ENCODE measurements around the gene GNAZ. TPM values are rescaled to one million over a fixed set of nuclear protein-coding genes. Genes with fewer than 3 reads are reported as not detected.
"Not testable (repeated sequence)": the region's sequence is repeated elsewhere in the genome, so short reads cannot be mapped to it uniquely, and the experiment has no call there.

Gene GNAZ
- total and polyA plus RNA-seq, 7 donors: under 0.01 to 27.6 (median 22.8) TPM

GRCh38 chr22:23044570-23044969, 25.7 kb upstream of the GNAZ start:
- TF ChIP-seq CTCF (IDR thresholded peaks at IDR 0.05): no peak
- no peak for TF ChIP-seq POLR2AphosphoS5 (IDR thresholded peaks at IDR 0.05)
- no peak for TF ChIP-seq POLR2A (IDR thresholded peaks at IDR 0.05)
- no peak for TF ChIP-seq EP300 (IDR thresholded peaks at IDR 0.05)

GRCh38 chr22:23045461-23045860, 24.9 kb upstream of the GNAZ start:
- TF ChIP-seq CTCF (IDR thresholded peaks at IDR 0.05) (no peak), EP300 (IDR thresholded peaks at IDR 0.05) (no peak), POLR2A (IDR thresholded peaks at IDR 0.05) (no peak), POLR2AphosphoS5 (IDR thresholded peaks at IDR 0.05) (no peak)
- 64 to 69% methylated on average over 2 of the region's 2 CpGs for WGBS, 2 donors
- H3K4me3 ChIP-seq: no peak overlapping the region
- no peaks in the 10 kb centered on the region for H3K9me3 ChIP-seq
- no peaks in the 10 kb centered on the region for H3K4me1 ChIP-seq
- H3K27me3 ChIP-seq: peaks cover 0 to 3% (median 0%) of the 10 kb centered on the region in 3 donors
- H3K27ac ChIP-seq: no peak overlapping the region
- intact Hi-C loops (cut with DNase I): no loop called here
- no peaks in the 10 kb centered on the region for H3K36me3 ChIP-seq
- DNase-seq: no peak

More at GRCh38 chr22:23044570-23044969, 25.7 kb upstream of the GNAZ start:
- intact Hi-C loops (cut with DNase I): no loop called here
- 7 to 35% methylated on average over 1 of the region's 1 CpG for WGBS, 2 donors
- DNase-seq: no peak
- Histone ChIP-seq H3K27ac (no peak overlapping the region), H3K36me3 (no peaks in the 10 kb centered on the region), H3K27me3 (peaks cover 0 to 3% (median 0%) of the 10 kb centered on the region in 3 donors), H3K4me1 (no peaks in the 10 kb centered on the region), H3K9me3 (no peaks in the 10 kb centered on the region), H3K4me3 (no peak overlapping the region)

GRCh38 chr22:23047265-23047664, 23.1 kb upstream of the GNAZ start:
- TF ChIP-seq POLR2A (IDR thresholded peaks at IDR 0.05) (no peak), POLR2AphosphoS5 (IDR thresholded peaks at IDR 0.05) (no peak), CTCF (IDR thresholded peaks at IDR 0.05) (no peak), EP300 (IDR thresholded peaks at IDR 0.05) (no peak)
- intact Hi-C loops (cut with DNase I): no loop called here
- H3K9me3 ChIP-seq: no peaks in the 10 kb centered on the region
- no peak for DNase-seq
- peaks cover 0 to 3% (median 0%) of the 10 kb centered on the region in 3 donors for H3K27me3 ChIP-seq
- no peaks in the 10 kb centered on the region for H3K4me1 ChIP-seq
- no peak overlapping the region for H3K4me3 ChIP-seq
- H3K36me3 ChIP-seq: no peaks in the 10 kb centered on the region
- H3K27ac ChIP-seq: no peak overlapping the region
- WGBS, 2 donors: 91 to 96% methylated on average over 8 of the region's 8 CpGs

GRCh38 chr22:23047742-23048141, 22.6 kb upstream of the GNAZ start:
- no peak overlapping the region for H3K27ac ChIP-seq
- H3K27me3 ChIP-seq: peaks cover 0 to 3% (median 0%) of the 10 kb centered on the region in 3 donors
- intact Hi-C loops (cut with DNase I): no loop called here
- no peak overlapping the region for H3K4me3 ChIP-seq
- no peaks in the 10 kb centered on the region for H3K9me3 ChIP-seq
- 86 to 90% methylated on average over 6 of the region's 6 CpGs for WGBS, 2 donors
- H3K36me3 ChIP-seq: no peaks in the 10 kb centered on the region
- no peak for DNase-seq
- H3K4me1 ChIP-seq: no peaks in the 10 kb centered on the region
- TF ChIP-seq POLR2AphosphoS5 (IDR thresholded peaks at IDR 0.05): no peak
- TF ChIP-seq POLR2A (IDR thresholded peaks at IDR 0.05): no peak
- no peak for TF ChIP-seq EP300 (IDR thresholded peaks at IDR 0.05)
- TF ChIP-seq CTCF (IDR thresholded peaks at IDR 0.05): no peak

- intact Hi-C loops (cut with DNase I); H3K4me1 ChIP-seq; H3K9me3 ChIP-seq; H3K4me3 ChIP-seq; H3K36me3 ChIP-seq; H3K27ac ChIP-seq; DNase-seq; H3K27me3 ChIP-seq: not testable (repeated sequence)
- WGBS, 2 donors: 76 to 83% methylated on average over 1 of the region's 1 CpG
Measured at GRCh38 chr22:23050546-23050945, 19.8 kb upstream of the GNAZ start.
